MCF 10A (cell line): Measurements from ENCODE around the gene FOXK1. TPM values are rescaled to one million over a fixed set of nuclear protein-coding genes. Genes with fewer than 3 reads are reported as not detected.

Experiments
- BruUV-seq: library from RNA; stranded (reverse); fragments of 400-500 nt; replicated peaks from 2 replicates; lab custom pipeline; 2021; lab: Mats Ljungman, UMichigan
- CTCF ChIA-PET: fragments of 300-600 bp; sonication (Branson Sonifier 250); formaldehyde crosslinking; extraction: SDS; loops from one replicate; lab custom pipeline; 2021; ENCODE audit warnings: antibody characterized with exemption, inconsistent platforms; lab: Yijun Ruan, JAX
- POLR2A ChIA-PET: fragments of 300-600, 350-650 bp; sonication (Branson Sonifier 250); formaldehyde crosslinking; extraction: SDS; loops from one replicate; lab custom pipeline; 2020; ENCODE audit warnings: antibody characterized with exemption, inconsistent platforms; lab: Yijun Ruan, JAX
- DNase-seq: peaks from one replicate; pipeline ENCODE4 v3.0.0-alpha.2; 2018; ENCODE audit not compliant: unreplicated experiment
- H3K27ac Mint-ChIP-seq: one replicate; pipeline ENCODE4 v1.8.0; 2022; ENCODE audit warnings: mild to moderate bottlenecking, low read depth, mixed read lengths; ENCODE audit not compliant: unreplicated experiment
- H3K27me3 Mint-ChIP-seq: one replicate; pipeline ENCODE4 v1.8.0; 2022; ENCODE audit warnings: mixed read lengths; ENCODE audit not compliant: insufficient read depth, unreplicated experiment
- H3K36me3 Mint-ChIP-seq: one replicate; pipeline ENCODE4 v1.8.0; 2022; ENCODE audit warnings: mild to moderate bottlenecking, moderate library complexity, mixed read lengths; ENCODE audit not compliant: insufficient read depth, unreplicated experiment
- H3K4me1 Mint-ChIP-seq: one replicate; pipeline ENCODE4 v1.8.0; 2022; ENCODE audit warnings: mixed read lengths; ENCODE audit not compliant: insufficient read depth, unreplicated experiment
- H3K4me3 Mint-ChIP-seq: one replicate; pipeline ENCODE4 v1.8.0; 2022; ENCODE audit warnings: mild to moderate bottlenecking, moderate library complexity, mixed read lengths; ENCODE audit not compliant: unreplicated experiment
- H3K9me3 Mint-ChIP-seq: one replicate; pipeline ENCODE4 v1.8.0; 2022; ENCODE audit warnings: mixed read lengths; ENCODE audit not compliant: unreplicated experiment
- CTCF ChIP-seq: fragments of 200-600 bp; IDR thresholded peaks from one replicate; pipeline ENCODE4 v1.8.0; 2022; ENCODE audit warnings: antibody characterized with exemption, mild to moderate bottlenecking; ENCODE audit not compliant: unreplicated experiment
- intact Hi-C: fragments of 100-400 bp; cut with micrococcal nuclease; formaldehyde crosslinking; loops from 2 replicates; pipeline ENCODE4 v1.14.1; 2022
- total RNA-seq: library from RNA; stranded (reverse); gene quantifications from 2 replicates; pipeline ENCODE4 v1.2.3, GENCODE V29; 2022

The FOXK1 gene
- total RNA-seq, 1 experiment from 2014 or later, result 37.7 TPM

- Mint-ChIP-seq H3K36me3 (peaks cover 39% of the 10 kb centered on the region), H3K27me3 (no peaks in the 10 kb centered on the region), H3K9me3 (no peaks in the 10 kb centered on the region), H3K27ac (no peak overlapping the region), H3K4me1 (peaks cover 20% of the 10 kb centered on the region), H3K4me3 (no peak overlapping the region)
- intact Hi-C loops, result no loop called here
- ChIA-PET CTCF (interaction anchor here (1.1 to 1.5 kb wide), 3 partner anchors 10 to 61 kb away, joined by 3 to 4 read pairs (median 4); no protein-coding TSS in a partner anchor), POLR2A (interaction anchor here (0.6 to 1.3 kb wide), 4 partner anchors 10 to 52 kb away, joined by 3 to 6 read pairs (median 4); no protein-coding TSS in a partner anchor)
- TF ChIP-seq CTCF, result no peak
- DNase-seq, result no peak
- BruUV-seq, result no TSS peak
Observed at GRCh38 chr7:4693152-4693551, 11.1 kb downstream of the FOXK1 start.

- peaks cover 38% of the 10 kb centered on the region for H3K36me3 Mint-ChIP-seq
- CTCF ChIA-PET, result no interaction called here
- TF ChIP-seq CTCF, result no peak
- DNase-seq, result no peak
- intact Hi-C loops, result no loop called here
- no peaks in the 10 kb centered on the region for H3K9me3 Mint-ChIP-seq
- H3K4me3 Mint-ChIP-seq, result no peak overlapping the region
- no peaks in the 10 kb centered on the region for H3K27me3 Mint-ChIP-seq
- peaks cover 20% of the 10 kb centered on the region for H3K4me1 Mint-ChIP-seq
- BruUV-seq, result no TSS peak
- H3K27ac Mint-ChIP-seq, result no peak overlapping the region
- POLR2A ChIA-PET, result no interaction called here
Observed at GRCh38 chr7:4693749-4694148, 11.7 kb downstream of the FOXK1 start.

GRCh38 chr7:4694305-4694704 lies 12.2 kb downstream of the FOXK1 start:
- POLR2A ChIA-PET, result no interaction called here
- H3K9me3 Mint-ChIP-seq, result no peaks in the 10 kb centered on the region
- intact Hi-C loops, result no loop called here
- H3K4me3 Mint-ChIP-seq, result no peak overlapping the region
- no peak for TF ChIP-seq CTCF
- no peaks in the 10 kb centered on the region for H3K27me3 Mint-ChIP-seq
- CTCF ChIA-PET, result interaction anchor here (0.7 kb wide), 1 partner anchor 891 kb away, joined by 3 read pairs; no protein-coding TSS in a partner anchor
- H3K27ac Mint-ChIP-seq, result no peak overlapping the region
- peaks cover 33% of the 10 kb centered on the region for H3K36me3 Mint-ChIP-seq
- no peak for DNase-seq
- no TSS peak for BruUV-seq
- peaks cover 20% of the 10 kb centered on the region for H3K4me1 Mint-ChIP-seq

GRCh38 chr7:4698707-4699275 lies 16.7 kb downstream of the FOXK1 start:
- Mint-ChIP-seq H3K9me3 (no peaks in the 10 kb centered on the region), H3K4me1 (peaks cover 5% of the 10 kb centered on the region), H3K4me3 (no peak overlapping the region), H3K36me3 (peaks cover 13% of the 10 kb centered on the region), H3K27ac (no peak overlapping the region), H3K27me3 (no peaks in the 10 kb centered on the region)
- no TSS peak for BruUV-seq
- intact Hi-C loops, result no loop called here
- no peak for DNase-seq
- CTCF ChIA-PET, result interaction anchor here (0.7 kb wide), 1 partner anchor 1380 kb away, joined by 3 read pairs; no protein-coding TSS in a partner anchor
- TF ChIP-seq CTCF, result no peak
- POLR2A ChIA-PET, result no interaction called here
